ENCODE data around the gene CYP21A2. TPM values are rescaled to one million over a fixed set of nuclear protein-coding genes. Genes with fewer than 3 reads are reported as not detected.
"Not testable (repeated sequence)": the region's sequence is repeated elsewhere in the genome, so short reads cannot be mapped to it uniquely, and the experiment has no call there.

Gene CYP21A2
- total RNA-seq, 1 donor from 2014 or later = 0.45 TPM

DNA sequence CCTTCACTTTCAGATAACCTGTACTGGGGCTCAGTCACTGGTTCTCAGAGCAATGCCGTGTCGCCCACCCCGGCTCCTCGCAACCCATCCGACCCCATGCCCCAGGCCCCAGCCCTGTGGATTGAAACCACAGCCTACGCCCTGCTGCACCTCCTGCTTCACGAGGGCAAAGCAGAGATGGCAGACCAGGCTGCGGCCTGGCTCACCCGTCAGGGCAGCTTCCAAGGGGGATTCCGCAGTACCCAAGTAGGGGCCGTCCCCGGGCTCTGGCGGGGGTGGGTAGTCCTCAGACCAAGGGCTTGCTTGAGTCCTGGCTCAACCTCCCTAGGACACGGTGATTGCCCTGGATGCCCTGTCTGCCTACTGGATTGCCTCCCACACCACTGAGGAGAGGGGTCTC is 8.7 kb upstream of the CYP21A2 start:
- not testable (repeated sequence) for DNase-seq (ENCODE audit: low spot score)

DNA sequence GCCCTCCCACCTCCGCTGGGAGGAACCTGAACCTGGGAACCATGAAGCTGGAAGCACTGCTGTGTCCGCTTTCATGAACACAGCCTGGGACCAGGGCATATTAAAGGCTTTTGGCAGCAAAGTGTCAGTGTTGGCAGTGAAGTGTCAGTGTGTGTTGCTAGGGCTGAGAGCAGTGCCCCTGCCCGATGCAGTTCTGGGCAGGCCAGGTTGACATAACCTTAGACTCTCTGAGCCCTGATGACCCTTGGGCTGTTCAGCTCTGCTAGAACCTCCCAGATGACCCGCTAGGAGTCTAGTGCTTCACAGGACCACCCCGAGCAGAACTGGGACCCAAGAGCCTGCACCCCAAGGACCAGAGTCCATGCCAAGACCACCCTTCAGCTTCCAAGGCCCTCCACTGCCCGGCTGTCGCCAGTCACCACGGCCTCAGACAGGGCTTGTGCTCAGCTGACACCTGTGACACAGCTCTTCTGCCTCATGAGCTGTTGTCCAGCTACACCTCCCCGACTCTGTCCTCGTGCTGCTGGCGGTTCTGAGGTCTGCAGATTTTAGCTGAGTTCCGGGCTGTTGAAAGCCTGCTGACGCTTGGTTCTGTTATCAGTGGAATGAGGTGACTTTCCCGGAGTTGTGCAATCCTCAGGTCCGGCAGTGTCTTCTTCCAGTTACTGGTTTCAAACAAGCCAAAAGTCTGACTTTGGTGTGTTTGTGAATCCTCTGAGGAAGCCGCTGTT is 2.8 kb upstream of the CYP21A2 start:
- DNase-seq (ENCODE audit: low spot score) = not testable (repeated sequence)

- DNase-seq (ENCODE audit: low spot score) = not testable (repeated sequence)
Measured at GRCh38 chr6:32037136-32037535, 1.1 kb upstream of the CYP21A2 start.

DNA sequence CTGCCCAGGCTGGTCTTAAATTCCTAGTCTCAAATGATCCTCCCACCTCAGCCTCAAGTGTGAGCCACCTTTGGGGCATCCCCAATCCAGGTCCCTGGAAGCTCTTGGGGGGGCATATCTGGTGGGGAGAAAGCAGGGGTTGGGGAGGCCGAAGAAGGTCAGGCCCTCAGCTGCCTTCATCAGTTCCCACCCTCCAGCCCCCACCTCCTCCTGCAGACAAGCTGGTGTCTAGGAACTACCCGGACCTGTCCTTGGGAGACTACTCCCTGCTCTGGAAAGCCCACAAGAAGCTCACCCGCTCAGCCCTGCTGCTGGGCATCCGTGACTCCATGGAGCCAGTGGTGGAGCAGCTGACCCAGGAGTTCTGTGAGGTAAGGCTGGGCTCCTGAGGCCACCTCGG is 663 bp downstream of the CYP21A2 start:
- not testable (repeated sequence) for DNase-seq (ENCODE audit: low spot score)

- DNase-seq (ENCODE audit: low spot score) = not testable (repeated sequence)
Measured at GRCh38 chr6:32039321-32040274, 1.4 kb downstream of the CYP21A2 start.

DNA sequence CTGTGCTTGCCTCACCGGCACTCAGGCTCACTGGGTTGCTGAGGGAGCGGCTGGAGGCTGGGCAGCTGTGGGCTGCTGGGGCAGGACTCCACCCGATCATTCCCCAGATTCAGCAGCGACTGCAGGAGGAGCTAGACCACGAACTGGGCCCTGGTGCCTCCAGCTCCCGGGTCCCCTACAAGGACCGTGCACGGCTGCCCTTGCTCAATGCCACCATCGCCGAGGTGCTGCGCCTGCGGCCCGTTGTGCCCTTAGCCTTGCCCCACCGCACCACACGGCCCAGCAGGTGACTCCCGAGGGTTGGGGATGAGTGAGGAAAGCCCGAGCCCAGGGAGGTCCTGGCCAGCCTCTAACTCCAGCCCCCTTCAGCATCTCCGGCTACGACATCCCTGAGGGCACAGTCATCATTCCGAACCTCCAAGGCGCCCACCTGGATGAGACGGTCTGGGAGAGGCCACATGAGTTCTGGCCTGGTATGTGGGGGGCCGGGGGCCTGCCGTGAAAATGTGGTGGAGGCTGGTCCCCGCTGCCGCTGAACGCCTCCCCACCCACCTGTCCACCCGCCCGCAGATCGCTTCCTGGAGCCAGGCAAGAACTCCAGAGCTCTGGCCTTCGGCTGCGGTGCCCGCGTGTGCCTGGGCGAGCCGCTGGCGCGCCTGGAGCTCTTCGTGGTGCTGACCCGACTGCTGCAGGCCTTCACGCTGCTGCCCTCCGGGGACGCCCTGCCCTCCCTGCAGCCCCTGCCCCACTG is 2.3 kb downstream of the CYP21A2 start:
- DNase-seq (ENCODE audit: low spot score) = not testable (repeated sequence)

- not testable (repeated sequence) for DNase-seq (ENCODE audit: low spot score)
Measured at GRCh38 chr6:32041050-32041321, 2.8 kb downstream of the CYP21A2 start.

DNA sequence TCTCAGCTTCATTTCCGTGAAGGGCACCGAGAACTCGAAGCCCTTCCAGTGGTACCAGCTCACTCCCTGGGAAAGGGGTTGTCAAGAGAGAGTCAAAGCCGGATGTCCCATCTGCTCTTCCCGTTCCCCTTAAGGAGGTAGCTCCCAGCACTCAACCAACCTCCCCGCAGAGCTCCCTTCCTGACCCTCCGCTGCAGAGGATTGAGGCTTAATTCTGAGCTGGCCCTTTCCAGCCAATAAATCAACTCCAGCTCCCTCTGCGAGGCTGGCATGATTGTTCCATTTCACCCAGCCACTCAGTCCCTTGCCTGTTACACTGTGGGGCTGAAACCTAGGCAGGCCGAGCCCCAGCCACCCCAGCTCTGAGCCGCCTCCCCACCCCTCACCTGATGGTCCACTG is 3.2 kb downstream of the CYP21A2 start:
- DNase-seq (ENCODE audit: low spot score) = not testable (repeated sequence)

GRCh38 chr6:32042276-32042675 is 4.1 kb downstream of the CYP21A2 start:
- not testable (repeated sequence) for DNase-seq (ENCODE audit: low spot score)

- not testable (repeated sequence) for DNase-seq (ENCODE audit: low spot score)
Measured at GRCh38 chr6:32043589-32044380, 5.6 kb downstream of the CYP21A2 start.

DNA sequence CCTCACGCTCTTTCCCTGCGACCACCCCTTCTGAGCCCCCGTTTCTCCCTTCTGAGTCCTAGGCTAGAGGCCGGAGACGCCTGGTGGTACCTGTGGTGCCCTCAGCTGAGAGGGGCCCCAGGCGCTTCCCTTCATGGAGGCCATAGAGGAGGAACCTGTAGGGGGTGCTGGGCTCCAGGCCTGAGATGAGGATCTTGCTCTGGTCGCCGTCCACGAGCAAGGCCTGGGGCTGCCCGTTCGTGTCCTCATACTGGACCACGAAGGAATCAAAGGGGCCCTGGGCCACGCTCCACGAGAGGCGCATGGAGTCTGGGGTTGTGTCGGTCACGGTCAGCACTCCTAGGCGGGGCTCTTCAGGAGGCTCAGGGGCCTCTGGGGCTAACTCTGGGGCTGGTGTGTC is 6.7 kb downstream of the CYP21A2 start:
- not testable (repeated sequence) for DNase-seq (ENCODE audit: low spot score)

GRCh38 chr6:32045811-32046449 is 7.7 kb downstream of the CYP21A2 start:
- no peak for DNase-seq (ENCODE audit: low spot score)

- no peak for DNase-seq (ENCODE audit: low spot score)
Measured at GRCh38 chr6:32046450-32047083, 8.4 kb downstream of the CYP21A2 start.

- no peak for DNase-seq (ENCODE audit: low spot score)
Measured at GRCh38 chr6:32047084-32047478, 8.9 kb downstream of the CYP21A2 start.

DNA sequence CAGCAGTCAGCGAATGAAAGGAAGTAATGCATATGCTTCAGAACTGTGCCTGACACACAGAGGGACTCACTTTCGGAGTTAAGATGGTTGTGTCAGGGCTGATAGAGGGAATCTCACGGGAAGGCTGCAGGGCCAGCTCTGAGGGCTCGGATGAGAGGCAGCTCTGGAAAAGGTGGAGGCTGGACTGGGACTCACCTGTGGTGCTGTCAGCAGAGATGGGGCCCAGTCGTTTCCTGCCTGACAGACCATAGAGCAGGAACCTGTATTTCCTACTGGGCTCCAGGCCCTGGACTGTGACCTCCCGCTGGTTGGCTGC is 9.3 kb downstream of the CYP21A2 start:
- no peak for DNase-seq (ENCODE audit: low spot score)

DNA sequence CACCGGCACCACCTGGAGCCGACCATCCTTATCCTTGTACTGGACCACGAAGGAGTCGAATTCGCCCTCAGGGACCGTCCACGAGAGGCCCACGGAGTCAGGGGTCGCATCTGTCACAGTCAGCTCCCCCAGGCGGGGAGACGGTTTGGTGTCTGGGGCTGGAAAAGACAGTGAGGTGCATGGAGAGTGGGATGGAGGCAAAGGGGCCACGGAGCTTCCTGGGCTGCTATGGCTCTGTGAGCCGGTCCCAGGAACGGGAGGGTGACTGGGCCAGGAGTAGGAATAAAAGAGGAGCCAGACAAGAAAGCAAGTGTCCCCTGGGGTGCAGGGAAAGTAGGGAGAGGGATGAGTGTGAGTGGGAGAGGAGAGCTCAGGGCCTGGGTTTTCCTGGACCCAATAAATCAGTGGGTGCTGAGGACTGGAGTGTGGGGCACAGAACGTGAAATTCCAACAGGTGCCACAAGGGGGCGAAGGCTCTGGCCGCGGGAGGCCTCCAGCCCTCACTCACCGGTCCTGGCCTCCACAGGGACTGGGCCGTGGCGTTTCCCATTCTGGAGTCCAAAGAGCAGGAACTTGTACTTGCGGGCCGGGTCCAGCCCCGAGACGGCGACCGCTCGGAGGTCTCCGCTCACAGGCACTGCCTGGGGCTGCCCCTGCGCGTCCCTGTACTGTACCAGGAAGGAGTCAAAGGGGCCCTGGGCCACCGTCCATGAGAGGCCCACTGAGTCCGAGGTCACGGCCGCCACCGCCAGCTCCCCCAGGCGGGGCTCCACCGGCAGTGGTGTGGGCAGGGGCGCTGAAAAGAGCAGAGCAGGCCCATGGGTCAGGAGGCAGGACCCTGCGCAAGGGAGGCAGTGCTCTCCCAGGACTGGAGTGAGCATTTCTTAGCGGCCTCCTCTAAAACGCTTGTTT is 9.9 kb downstream of the CYP21A2 start:
- no peak for DNase-seq (ENCODE audit: low spot score)

DNA sequence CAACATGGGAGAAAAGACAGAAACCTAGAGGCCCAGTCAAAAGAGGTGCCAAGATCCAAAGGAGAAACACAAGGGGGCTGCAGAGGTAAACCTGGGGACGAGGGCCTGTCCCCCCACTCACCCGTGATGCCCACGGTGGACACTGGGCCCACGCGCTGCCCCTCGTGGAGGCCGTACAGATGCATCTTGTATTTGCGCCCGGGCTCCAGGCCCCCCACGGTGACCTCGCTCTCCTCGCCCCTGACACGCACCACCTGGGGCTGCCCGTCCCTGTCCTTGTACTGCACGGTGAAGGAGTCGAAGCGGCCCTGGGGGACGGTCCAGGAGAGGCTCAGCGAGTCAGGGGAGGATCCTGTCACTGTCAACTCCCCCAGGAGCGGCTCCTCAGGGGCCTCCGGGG is 10.9 kb downstream of the CYP21A2 start:
- DNase-seq (ENCODE audit: low spot score) = not testable (repeated sequence)

DNA sequence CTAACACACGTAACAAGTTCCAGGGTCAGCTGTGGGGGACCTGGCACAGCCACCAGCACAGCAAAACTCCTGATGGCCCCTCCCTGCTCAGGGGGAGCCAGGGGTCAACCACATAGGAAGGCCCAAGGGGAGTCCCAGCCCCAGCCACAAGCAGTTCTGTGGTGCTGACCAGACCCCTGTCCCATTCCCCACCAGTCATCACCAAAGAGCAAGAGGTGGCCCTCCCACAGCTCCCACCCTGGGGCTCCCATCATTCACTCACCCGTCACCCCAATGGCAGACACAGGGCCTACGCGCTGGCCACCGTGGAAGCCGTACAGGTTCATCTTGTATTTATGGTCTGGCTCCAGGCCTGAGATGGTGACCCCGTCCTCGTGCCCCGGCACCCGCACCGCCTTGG is 11.5 kb downstream of the CYP21A2 start:
- DNase-seq (ENCODE audit: low spot score) = not testable (repeated sequence)

- DNase-seq (ENCODE audit: low spot score) = no peak
Measured at GRCh38 chr6:32050562-32050961, 12.3 kb downstream of the CYP21A2 start.
